Heart left ventricle (tissue), 16 donors: ENCODE data around the gene HTRA2. TPM values are rescaled to one million over a fixed set of nuclear protein-coding genes. Genes with fewer than 3 reads are reported as not detected.

ENCODE experiments used
- ATAC-seq, 4 donors: fragments of 200-7000 bp; cut with Tn5 transposase; one replicate each; pipeline ENCODE4 v1.9.1; 2020 to 2022; ENCODE audit warnings: moderate library complexity in 4 of 4, mild to moderate bottlenecking in 3 of 4, moderate number of reproducible peaks in 1 of 4
- DNase-seq, 5 donors: peaks; one replicate each; pipeline ENCODE4 v3.0.0-alpha.2; 2020
- H3K27ac ChIP-seq, 12 donors: fragments of 200-600 bp; sonication (generic) in 4 of 12; one replicate each; pipeline versions ENCODE4 v1.5.0 to v1.8.0; 2016 to 2022; ENCODE audit warnings: mild to moderate bottlenecking in 2 of 12
- H3K27me3 ChIP-seq, 9 donors: fragments of 200-600 bp; sonication (generic) in 2 of 9; one replicate each; pipeline versions ENCODE4 v1.5.1 to v1.8.0; 2016 to 2022; ENCODE audit warnings: mild to moderate bottlenecking in 3 of 9
- H3K36me3 ChIP-seq, 9 donors: fragments of 200-600 bp; sonication (generic) in 2 of 9; one replicate each; pipeline versions ENCODE4 v1.5.0 to v1.8.0; 2018 to 2022; ENCODE audit warnings: mild to moderate bottlenecking in 2 of 9
- H3K4me1 ChIP-seq, 12 donors: fragments of 200-600 bp; sonication (generic) in 4 of 12; one replicate each; pipeline versions ENCODE4 v1.5.0 to v1.8.0; 2016 to 2022; ENCODE audit warnings: mild to moderate bottlenecking in 3 of 12
- H3K4me3 ChIP-seq, 12 donors: fragments of 200-600 bp; sonication (generic) in 4 of 12; one replicate each; pipeline versions ENCODE4 v1.5.0 to v1.8.0; 2017 to 2022; ENCODE audit warnings: mild to moderate bottlenecking in 9 of 12, moderate library complexity in 4 of 12
- H3K9me3 ChIP-seq, 12 donors: fragments of 200-600 bp; sonication (generic) in 4 of 12; one replicate each; pipeline versions ENCODE4 v1.5.0 to v1.8.0; 2016 to 2022; ENCODE audit warnings: mild to moderate bottlenecking in 1 of 12
- CTCF ChIP-seq, 12 donors: fragments of 200-600 bp; sonication (generic) in 4 of 12; IDR thresholded peaks; one replicate each; pipeline versions ENCODE4 v1.5.0 to v1.8.0; 2018 to 2022; ENCODE audit warnings: antibody characterized with exemption in 12 of 12, mild to moderate bottlenecking in 5 of 12
- POLR2A ChIP-seq, 2 donors: fragments of 450-650 bp; IDR thresholded peaks; one replicate each; pipeline ENCODE4 v1.6.1; 2017; ENCODE audit warnings: antibody characterized with exemption in 2 of 2, mild to moderate bottlenecking in 2 of 2, moderate library complexity in 2 of 2
- WGBS, 4 donors: extraction: QIAGEN DNeasy Blood & Tissue Kit in 2 of 4; methylation state at CpG; one replicate each; pipeline versions ENCODE4 v1.1.5 to v1.1.7; 2013 to 2018; 5-methylcytosine and 5-hydroxymethylcytosine counted together
- intact Hi-C, 10 donors: fragments of 100-400 bp; cut with DNase I; formaldehyde crosslinking; loops; one replicate each; pipeline versions ENCODE4 v1.11.1 to v1.14.2; 2022
- polyA plus RNA-seq, 2 donors: library from polyadenylated mRNA; stranded (reverse); fragments of 200-250 nt; gene quantifications; one replicate each; pipeline ENCODE4 v1.2.3, GENCODE V29; 2013
- total RNA-seq, 9 donors: library from RNA; depleted of rRNA in 2 of 9; stranded (reverse); fragments of >200 nt in 2 of 9; fragmentation: NEBNext Ultra II Directional in 3 of 9; extraction: Animal tissue kit (Norgen Biotek cat#: 25700) in 3 of 9; gene quantifications; one replicate each; pipeline versions ENCODE4 v1.1.0 to v1.2.4, GENCODE V29; 2016 to 2023
- donor health status: ischemic (EF 13 %, LVEDD 7.1; RV severe dilation, severe dysfunction).
- donor health status: healthy with polysubstance abuse.
- donor health status: DM: no; HTN: yes; CAD: no.
- donor health status: DM: no; HTN: no; CAD: no.
- donor health status: ischemic (EF 25% LVEDD 6.9; RV normal size, moderate dysfunction).
- donor health status: ischemic (EF 25% LVEDD 5.7; RV mildly dilated, moderate dysfunction).
- donor health status: healthy.
- donor health status: DM: yes; HTN: yes; CAD: no.
- donor health status: ischemic (EF 35%, LVEDD 5.7; RV mildly dilated, moderate dysfunction).
- donor health status: nonischemic (EF 11% LVEDD 7.7; RV severe dilation, severe dysfunction).
- donor health status: DM: yes; HTN: yes; CAD: no.
- donor health status: PGD.
- donor health status: ischemic (EF 29% LVEDD 5.4; RV normal size, mild dysfunction).
- donor health status: nonischemic (EF 23%, LVEDD 6.1; RV moderate dilation, normal function).

Gene HTRA2
- total and polyA plus RNA-seq, 11 donors: 23.6 to 45.4 (median 24.8) TPM

GRCh38 chr2:74507145-74507925 is 22.4 kb upstream of the HTRA2 start, which contains the start of gene PCGF1:
PCGF1 (minus strand) TSS chr2:74507695; CDS start chr2:74507668, 27 bp downstream.
- TF ChIP-seq CTCF (IDR thresholded peaks at IDR 0.05) (peak; percentile 21 to 64 (median 42)), POLR2A (IDR thresholded peaks at IDR 0.05) (peak in 1 of 2 donors; percentile 55)
- Histone ChIP-seq H3K27ac (peak within 1 kb of the TSS; percentile 95 to 100 (median 98)), H3K9me3 (no peaks in the 10 kb centered on the region), H3K4me1 (peaks cover 4 to 55% (median 35%) of the 10 kb centered on the region in 12 donors), H3K4me3 (peak within 1 kb of the TSS; percentile 41 to 92 (median 78)), H3K36me3 (peaks cover 0 to 18% (median 15%) of the 10 kb centered on the region in 9 donors), H3K27me3 (peaks cover 9 to 53% (median 23%) of the 10 kb centered on the region in 9 donors)
- DNase-seq (peak; percentile 99 to 100 (median 99)), ATAC-seq (peak; percentile 95 to 97 (median 96))
- intact Hi-C loops: loop anchor here in 4 of 10 donors (1.0 to 5.0 kb wide), 6 partner anchors 21 to 80 kb away; partner anchors contain the start of genes AUP1 (in 2 of the 4), HTRA2 (in 2 of the 4), TTC31 (in 2 of the 4) and CCDC142 (in 1 of the 4)
- WGBS, 4 donors: 0 to 2% (median 1%) methylated on average over 16 to 56 of the region's 56 CpGs

GRCh38 chr2:74507926-74508520 is 21.7 kb upstream of the HTRA2 start:
- WGBS, 4 donors: 12 to 17% (median 15%) methylated on average over 36 to 38 of the region's 38 CpGs
- H3K9me3 ChIP-seq: no peaks in the 10 kb centered on the region
- peaks cover 0 to 18% (median 15%) of the 10 kb centered on the region in 9 donors for H3K36me3 ChIP-seq
- intact Hi-C loops: loop anchor here in 4 of 10 donors (1.0 to 5.0 kb wide), 6 partner anchors 21 to 79 kb away; partner anchors contain the start of genes AUP1 (in 2 of the 4), HTRA2 (in 2 of the 4), TTC31 (in 2 of the 4) and CCDC142 (in 1 of the 4)
- peak in 2 of 5 donors; percentile 35 to 40 for DNase-seq
- peaks cover 9 to 53% (median 29%) of the 10 kb centered on the region in 9 donors for H3K27me3 ChIP-seq
- H3K27ac ChIP-seq: peak overlapping the region; percentile 95 to 100 (median 98)
- ATAC-seq: peak in 3 of 4 donors; percentile 1 to 16 (median 10)
- H3K4me1 ChIP-seq: peaks cover 4 to 48% (median 33%) of the 10 kb centered on the region in 12 donors
- no peak for TF ChIP-seq CTCF (IDR thresholded peaks at IDR 0.05)
- TF ChIP-seq POLR2A (IDR thresholded peaks at IDR 0.05): no peak
- H3K4me3 ChIP-seq: peak overlapping the region; percentile 41 to 92 (median 78)

GRCh38 chr2:74510272-74510671 is 19.5 kb upstream of the HTRA2 start:
- WGBS, 4 donors: 68 to 79% (median 73%) methylated on average over 4 of the region's 4 CpGs
- DNase-seq (no peak), ATAC-seq (no peak)
- Histone ChIP-seq H3K27me3 (peaks cover 31 to 74% (median 52%) of the 10 kb centered on the region in 9 donors), H3K4me1 (peaks cover 6 to 44% (median 31%) of the 10 kb centered on the region in 12 donors), H3K36me3 (peaks cover 0 to 11% (median 8%) of the 10 kb centered on the region in 9 donors), H3K27ac (no peak overlapping the region), H3K9me3 (no peaks in the 10 kb centered on the region), H3K4me3 (no peak overlapping the region)
- intact Hi-C loops: no loop called here
- TF ChIP-seq CTCF (IDR thresholded peaks at IDR 0.05) (no peak), POLR2A (IDR thresholded peaks at IDR 0.05) (no peak)
